ENCODE measurements around the gene TMEM95. TPM values are rescaled to one million over a fixed set of nuclear protein-coding genes. Genes with fewer than 3 reads are reported as not detected.
A peak's percentile ranks its signal among the peaks of the same experiment; 100 is the strongest.

The TMEM95 gene
- total and polyA plus RNA-seq, 3 donors from 2014 or later, result 2.8 to 9.9 (median 6.6) TPM

- H3K27me3 ChIP-seq, result no peaks in the 10 kb centered on the region
- H3K27ac ChIP-seq, result no peak overlapping the region
- H3K4me3 ChIP-seq, result peak overlapping the region in 1 of 2 donors; percentile 80
- no peaks in the 10 kb centered on the region for H3K36me3 ChIP-seq (ENCODE audit: low read depth, missing control alignments)
- no peaks in the 10 kb centered on the region for H3K9me3 ChIP-seq
- intact Hi-C loops (cut with DNase I; ENCODE audit: low total_unique reads), result no loop called here
- TF ChIP-seq POLR2A (IDR thresholded peaks at IDR 0.05) (no peak), CTCF (IDR thresholded peaks at IDR 0.05) (no peak)
- WGBS, 2 donors, result 67 to 75% methylated on average over 1 of the region's 1 CpG
- peaks cover 14% of the 10 kb centered on the region for H3K4me1 ChIP-seq
- no peak for DNase-seq
Observed at GRCh38 chr17:7328009-7328408, 26.9 kb upstream of the TMEM95 start.

GRCh38 chr17:7328840-7329373, 26.0 kb upstream of the TMEM95 start, which contains the start of gene NEURL4:
NEURL4 (minus strand) TSS chr17:7329335; CDS start chr17:7329312, 23 bp downstream.
- H3K27ac ChIP-seq, result peak within 1 kb of the TSS; percentile 80 to 92

GRCh38 chr17:7329374-7329996, 25.5 kb upstream of the TMEM95 start:
- Histone ChIP-seq H3K4me3 (peak overlapping the region; percentile 80 to 92), H3K36me3 (ENCODE audit: low read depth, missing control alignments) (no peaks in the 10 kb centered on the region), H3K27me3 (no peaks in the 10 kb centered on the region), H3K4me1 (peaks cover 14% of the 10 kb centered on the region), H3K9me3 (no peaks in the 10 kb centered on the region), H3K27ac (peak overlapping the region; percentile 80 to 92)
- 0% methylated on average over 9 to 43 of the region's 43 CpGs for WGBS, 2 donors
- peak; percentile 99 for DNase-seq
- no peak for TF ChIP-seq POLR2A (IDR thresholded peaks at IDR 0.05)
- peak in 2 of 3 experiments; percentile 14 to 26 for TF ChIP-seq CTCF (IDR thresholded peaks at IDR 0.05)
- intact Hi-C loops (cut with DNase I; ENCODE audit: low total_unique reads), result no loop called here

More at GRCh38 chr17:7328840-7329373, 26.0 kb upstream of the TMEM95 start, which contains the start of gene NEURL4:
- 0 to 1% methylated on average over 28 to 30 of the region's 50 CpGs for WGBS, 2 donors
- H3K27me3 ChIP-seq, result no peaks in the 10 kb centered on the region
- DNase-seq, result peak; percentile 53
- no peak for TF ChIP-seq POLR2A (IDR thresholded peaks at IDR 0.05)
- TF ChIP-seq CTCF (IDR thresholded peaks at IDR 0.05), result no peak
- intact Hi-C loops (cut with DNase I; ENCODE audit: low total_unique reads), result no loop called here
- peak within 1 kb of the TSS; percentile 80 to 92 for H3K4me3 ChIP-seq
- H3K36me3 ChIP-seq (ENCODE audit: low read depth, missing control alignments), result no peaks in the 10 kb centered on the region
- no peaks in the 10 kb centered on the region for H3K9me3 ChIP-seq
- H3K4me1 ChIP-seq, result peaks cover 14% of the 10 kb centered on the region

- peaks cover 14% of the 10 kb centered on the region for H3K4me1 ChIP-seq
- no peaks in the 10 kb centered on the region for H3K9me3 ChIP-seq
- no peak for TF ChIP-seq POLR2A (IDR thresholded peaks at IDR 0.05)
- H3K27ac ChIP-seq, result peak overlapping the region; percentile 80 to 92
- peak; percentile 90 for DNase-seq
- peak overlapping the region; percentile 80 to 92 for H3K4me3 ChIP-seq
- intact Hi-C loops (cut with DNase I; ENCODE audit: low total_unique reads), result no loop called here
- 0 to 1% methylated on average over 12 to 33 of the region's 34 CpGs for WGBS, 2 donors
- H3K27me3 ChIP-seq, result no peaks in the 10 kb centered on the region
- H3K36me3 ChIP-seq (ENCODE audit: low read depth, missing control alignments), result no peaks in the 10 kb centered on the region
Observed at GRCh38 chr17:7329997-7330637, 24.8 kb upstream of the TMEM95 start.

DNA sequence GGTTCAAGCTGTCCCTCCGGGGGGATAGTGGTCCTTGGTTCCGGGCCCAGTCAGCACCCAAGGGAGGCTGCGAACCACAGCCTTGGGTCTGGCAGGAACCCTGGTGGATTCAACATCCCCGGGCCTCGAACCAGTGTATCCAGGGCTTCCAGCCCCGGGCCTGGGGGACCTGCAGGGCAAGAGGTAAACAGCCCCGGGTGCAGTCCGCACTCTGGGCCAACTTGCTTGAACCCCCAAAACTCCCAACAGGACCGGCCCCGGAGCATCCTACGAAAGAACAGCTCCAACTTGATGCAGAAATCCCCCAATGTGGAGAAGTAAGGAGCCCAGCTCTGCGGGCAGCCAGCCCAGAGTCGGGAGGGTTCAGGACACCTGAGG, 24.3 kb upstream of the TMEM95 start:
- Histone ChIP-seq H3K9me3 (no peaks in the 10 kb centered on the region), H3K27me3 (no peaks in the 10 kb centered on the region), H3K4me3 (peak overlapping the region; percentile 80 to 92), H3K27ac (peak overlapping the region; percentile 80 to 92), H3K4me1 (peaks cover 14% of the 10 kb centered on the region), H3K36me3 (ENCODE audit: low read depth, missing control alignments) (no peaks in the 10 kb centered on the region)
- TF ChIP-seq POLR2A (IDR thresholded peaks at IDR 0.05), result no peak
- no peak for TF ChIP-seq CTCF (IDR thresholded peaks at IDR 0.05)
- 55 to 63% methylated on average over 3 to 13 of the region's 13 CpGs for WGBS, 2 donors
- intact Hi-C loops (cut with DNase I; ENCODE audit: low total_unique reads), result no loop called here
- no peak for DNase-seq
